Mucosa of descending colon (tissue), 3 donors: Measurements from ENCODE around the gene SMAD7. TPM values are rescaled to one million over a fixed set of nuclear protein-coding genes. Genes with fewer than 3 reads are reported as not detected.
A peak's percentile ranks its signal among the peaks of the same experiment; 100 is the strongest.

Source experiments
- ATAC-seq: fragments of 200-7000 bp; cut with Tn5 transposase; one replicate; pipeline ENCODE4 v1.9.1; 2020; ENCODE audit warnings: mild to moderate bottlenecking, moderate library complexity
- DNase-seq, 3 donors: peaks; one replicate each; pipeline ENCODE4 v3.0.0-alpha.2; 2020
- H3K36me3 ChIP-seq: fragments of 200-600 bp; one replicate; pipeline ENCODE4 v1.8.0; 2021; ENCODE audit warnings: low read depth, mild to moderate bottlenecking
- H3K4me1 ChIP-seq: fragments of 200-600 bp; one replicate; pipeline ENCODE4 v1.8.0; 2021; ENCODE audit warnings: low read depth, mild to moderate bottlenecking
- H3K4me3 ChIP-seq: fragments of 200-600 bp; one replicate; pipeline ENCODE4 v1.8.0; 2021; ENCODE audit warnings: mild to moderate bottlenecking
- H3K9me3 ChIP-seq: fragments of 200-600 bp; one replicate; pipeline ENCODE4 v1.8.0; 2021; ENCODE audit warnings: mild to moderate bottlenecking
- intact Hi-C, 2 donors: fragments of 100-400 bp; cut with DNase I in 1 of 2; cut with micrococcal nuclease in 1 of 2; formaldehyde crosslinking; loops; one replicate each; pipeline versions ENCODE4 v1.11.0 to v1.11.1; 2022; cut with DNase I, micrococcal nuclease
- total RNA-seq, 3 donors: library from RNA; stranded (reverse); fragmentation: NEBNext Ultra II Directional in 2 of 3; extraction: Animal tissue kit (Norgen Biotek cat#: 25700) in 2 of 3; gene quantifications; one replicate each; pipeline versions ENCODE4 v1.2.1 to v1.2.4, GENCODE V29; 2021 to 2023
- TF ChIP-seq, protein P1 (sequence below): fragments of 200-600 bp; IDR thresholded peaks from one replicate; pipeline ENCODE4 v1.8.0; 2022; ENCODE audit warnings: antibody characterized with exemption, mild to moderate bottlenecking
- donor health status: DM: no; HTN: no; CAD: no; lungs with moderate emphysema.
- donor health status: DM: no; HTN: no; CAD: no.
- donor health status: DM: no; HTN: yes; CAD: no.

SMAD7 gene
- total RNA-seq, 3 donors from 2014 or later: 22.3 to 67.4 (median 33.1) TPM

DNA sequence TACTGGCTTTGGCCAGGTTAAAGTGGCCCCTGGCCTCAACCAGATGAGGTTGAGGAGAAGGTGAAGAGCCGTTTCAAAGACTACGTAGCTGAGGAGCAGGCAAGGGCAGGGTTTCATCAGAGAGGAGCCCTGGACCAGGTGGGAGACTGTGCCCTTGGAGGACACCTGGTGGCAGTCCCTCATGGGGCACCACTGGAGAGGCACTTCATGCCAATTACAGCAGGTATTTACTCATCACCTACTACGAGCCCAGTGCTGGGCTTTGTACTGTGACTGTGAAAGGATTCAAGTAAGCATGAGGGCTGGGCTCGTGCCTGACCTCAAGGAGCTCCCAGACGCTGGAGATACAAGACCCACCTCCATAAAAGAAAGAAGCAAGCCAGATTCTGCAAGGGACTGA lies 37.6 kb downstream of the SMAD7 start:
- no peaks in the 10 kb centered on the region for H3K4me1 ChIP-seq
- ATAC-seq: peak; percentile 77
- intact Hi-C loops: no loop called here
- H3K9me3 ChIP-seq: no peaks in the 10 kb centered on the region
- H3K4me3 ChIP-seq: no peak overlapping the region
- peak in 2 of 3 donors; percentile 53 to 64 for DNase-seq
- TF ChIP-seq, protein P1, sequence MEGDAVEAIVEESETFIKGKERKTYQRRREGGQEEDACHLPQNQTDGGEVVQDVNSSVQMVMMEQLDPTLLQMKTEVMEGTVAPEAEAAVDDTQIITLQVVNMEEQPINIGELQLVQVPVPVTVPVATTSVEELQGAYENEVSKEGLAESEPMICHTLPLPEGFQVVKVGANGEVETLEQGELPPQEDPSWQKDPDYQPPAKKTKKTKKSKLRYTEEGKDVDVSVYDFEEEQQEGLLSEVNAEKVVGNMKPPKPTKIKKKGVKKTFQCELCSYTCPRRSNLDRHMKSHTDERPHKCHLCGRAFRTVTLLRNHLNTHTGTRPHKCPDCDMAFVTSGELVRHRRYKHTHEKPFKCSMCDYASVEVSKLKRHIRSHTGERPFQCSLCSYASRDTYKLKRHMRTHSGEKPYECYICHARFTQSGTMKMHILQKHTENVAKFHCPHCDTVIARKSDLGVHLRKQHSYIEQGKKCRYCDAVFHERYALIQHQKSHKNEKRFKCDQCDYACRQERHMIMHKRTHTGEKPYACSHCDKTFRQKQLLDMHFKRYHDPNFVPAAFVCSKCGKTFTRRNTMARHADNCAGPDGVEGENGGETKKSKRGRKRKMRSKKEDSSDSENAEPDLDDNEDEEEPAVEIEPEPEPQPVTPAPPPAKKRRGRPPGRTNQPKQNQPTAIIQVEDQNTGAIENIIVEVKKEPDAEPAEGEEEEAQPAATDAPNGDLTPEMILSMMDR: peak; percentile 11
- no peaks in the 10 kb centered on the region for H3K36me3 ChIP-seq

DNA sequence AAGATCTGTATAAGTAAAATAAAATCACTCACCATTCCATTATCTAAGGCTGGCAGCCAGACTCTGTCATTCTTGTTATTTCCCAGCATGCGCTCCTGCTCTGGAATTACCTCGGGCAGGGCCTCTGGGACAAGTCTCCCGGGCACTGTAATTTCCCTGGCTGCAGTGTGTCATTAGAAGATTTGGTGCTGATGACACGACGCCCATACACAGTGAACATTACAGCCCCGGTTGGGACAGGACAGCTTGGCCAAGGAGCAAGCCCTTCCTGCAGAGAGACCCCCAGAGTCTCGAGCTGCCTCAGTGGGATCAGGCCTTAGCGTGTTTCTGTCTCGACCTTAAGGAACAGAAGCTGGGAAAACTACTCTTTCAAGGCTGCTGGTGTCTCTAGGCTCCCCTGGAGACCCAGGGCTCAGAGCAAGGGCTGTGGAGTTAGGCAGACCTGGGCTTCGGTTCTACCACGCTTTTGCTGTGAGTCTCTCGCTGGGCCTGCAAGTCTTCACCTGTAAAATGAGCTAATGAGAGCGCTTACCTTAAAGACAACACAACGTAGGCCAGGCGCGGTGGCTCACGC lies 39.7 kb downstream of the SMAD7 start:
- TF ChIP-seq, protein P1: no peak
- DNase-seq (no peak), ATAC-seq (no peak)
- Histone ChIP-seq H3K4me3 (no peak overlapping the region), H3K9me3 (no peaks in the 10 kb centered on the region), H3K4me1 (no peaks in the 10 kb centered on the region), H3K36me3 (no peaks in the 10 kb centered on the region)
- intact Hi-C loops: no loop called here

DNA sequence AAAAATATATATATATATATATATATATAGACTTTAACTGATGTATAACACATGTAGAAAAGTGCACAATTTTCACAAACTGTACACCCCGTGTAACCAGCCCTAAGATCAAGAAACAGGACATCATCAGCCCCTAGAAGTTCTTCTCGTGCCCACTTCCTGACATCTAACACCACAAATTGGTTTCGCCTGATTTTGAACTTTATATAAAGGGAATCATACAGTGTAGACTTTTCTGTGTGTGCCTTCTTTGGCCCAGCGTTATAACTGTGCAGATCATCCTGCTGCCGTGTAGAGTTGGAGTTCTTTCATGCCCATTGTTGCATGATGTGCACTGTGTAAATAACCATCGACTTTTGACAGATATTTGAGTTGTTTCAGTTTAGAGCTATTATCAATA lies 41.0 kb downstream of the SMAD7 start:
- Histone ChIP-seq H3K4me3 (no peak overlapping the region), H3K9me3 (no peaks in the 10 kb centered on the region), H3K36me3 (no peaks in the 10 kb centered on the region), H3K4me1 (no peaks in the 10 kb centered on the region)
- no peak for ATAC-seq
- DNase-seq: no peak
- intact Hi-C loops: no loop called here
- TF ChIP-seq, protein P1: no peak

DNA sequence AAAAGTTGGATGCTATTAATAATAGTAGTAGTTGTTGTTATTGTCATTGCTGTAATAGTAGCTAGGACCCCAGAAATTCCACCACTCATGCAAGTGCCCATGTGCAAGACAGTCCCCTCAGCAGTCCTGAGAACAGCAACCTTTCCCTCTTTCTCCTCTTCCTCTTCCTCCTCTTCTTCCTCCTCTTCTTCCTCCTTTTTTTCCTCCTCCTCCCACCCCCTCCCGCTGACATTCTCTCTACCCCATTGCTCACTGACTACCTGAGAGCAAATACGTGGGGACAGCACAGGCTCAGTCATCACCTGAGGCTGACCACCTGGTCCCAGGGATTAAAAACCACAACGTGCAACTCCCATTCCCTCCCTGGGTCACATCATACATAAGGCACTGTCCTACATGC lies 41.8 kb downstream of the SMAD7 start:
- Histone ChIP-seq H3K4me1 (no peaks in the 10 kb centered on the region), H3K9me3 (no peaks in the 10 kb centered on the region), H3K36me3 (no peaks in the 10 kb centered on the region), H3K4me3 (no peak overlapping the region)
- ATAC-seq: no peak
- TF ChIP-seq, protein P1: no peak
- intact Hi-C loops: no loop called here
- DNase-seq: no peak

DNA sequence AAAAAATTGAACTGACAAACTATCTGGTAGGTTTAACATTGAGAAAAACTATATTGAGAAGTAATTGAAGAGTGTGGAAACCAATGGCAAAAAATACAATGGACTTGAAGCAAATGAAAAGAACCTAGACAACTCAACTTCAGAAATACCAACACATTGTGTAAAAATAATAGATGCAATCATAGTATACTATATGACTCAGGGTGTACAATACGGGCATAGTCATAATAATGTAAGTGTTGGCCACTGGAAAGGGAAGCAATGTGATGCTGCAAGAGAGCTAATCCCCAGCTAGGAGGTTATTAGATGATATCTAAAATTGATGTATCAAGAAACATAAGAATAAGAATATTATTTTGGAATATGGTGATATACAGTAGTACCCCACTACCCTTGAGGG lies 45.3 kb downstream of the SMAD7 start:
- intact Hi-C loops: no loop called here
- H3K4me3 ChIP-seq: no peak overlapping the region
- ATAC-seq: no peak
- TF ChIP-seq, protein P1: no peak
- no peak for DNase-seq
- peaks cover 9% of the 10 kb centered on the region for H3K4me1 ChIP-seq
- H3K9me3 ChIP-seq: no peaks in the 10 kb centered on the region
- H3K36me3 ChIP-seq: no peaks in the 10 kb centered on the region
